DOHH2 (cell line): Measurements from ENCODE around the gene NT5C1A.

Source experiments
- H3F3A ChIP-seq: fragments of 200-600 bp; sonication (generic), shearing (Covaris generic); 2 replicates; pipeline ENCODE4 v1.6.0; 2016; ENCODE audit warnings: antibody characterized with exemption, mild to moderate bottlenecking; ENCODE audit not compliant: control insufficient read depth, insufficient read depth
- H3K27ac ChIP-seq: fragments of 200-600 bp; sonication (generic); 2 replicates; pipeline ENCODE4 v1.5.1; 2014; ENCODE audit warnings: low read depth, mild to moderate bottlenecking, low read length, moderate library complexity
- H3K27me3 ChIP-seq: fragments of 200-600 bp; sonication (generic); 2 replicates; pipeline ENCODE4 v1.6.1; 2014; ENCODE audit warnings: mild to moderate bottlenecking, low read length, mixed read lengths; ENCODE audit not compliant: control insufficient read depth
- H3K36me3 ChIP-seq: fragments of 200-600 bp; sonication (generic); 2 replicates; pipeline ENCODE4 v1.6.1; 2014; ENCODE audit warnings: mild to moderate bottlenecking, low read length, moderate library complexity, mixed read lengths; ENCODE audit not compliant: control insufficient read depth
- H3K4me1 ChIP-seq: fragments of 200-600 bp; sonication (generic); 2 replicates; pipeline ENCODE4 v1.6.1; 2014; ENCODE audit warnings: mild to moderate bottlenecking, low read length, mixed read lengths; ENCODE audit not compliant: control insufficient read depth
- H3K4me2 ChIP-seq: fragments of 200-600 bp; sonication (generic); 2 replicates; pipeline ENCODE4 v1.6.0; 2014; ENCODE audit warnings: mild to moderate bottlenecking, low read length, moderate library complexity
- H3K4me3 ChIP-seq: fragments of 200-600 bp; sonication (generic); 2 replicates; pipeline ENCODE4 v1.5.1; 2014; ENCODE audit warnings: mild to moderate bottlenecking, low read length, mixed read lengths
- H3K79me2 ChIP-seq: fragments of 200-600 bp; sonication (generic); 2 replicates; pipeline ENCODE4 v1.6.1; 2014; ENCODE audit warnings: mild to moderate bottlenecking, low read length, mixed read lengths; ENCODE audit not compliant: control insufficient read depth
- H3K9me2 ChIP-seq: fragments of 200-600 bp; sonication (generic); replicated peaks from 2 replicates; pipeline ENCODE4 v1.6.1; 2014; ENCODE audit warnings: mild to moderate bottlenecking, low read length, mixed read lengths; ENCODE audit not compliant: control insufficient read depth
- H3K9me3 ChIP-seq: fragments of 200-600 bp; sonication (generic); 2 replicates; pipeline ENCODE4 v1.6.1; 2014; ENCODE audit warnings: antibody characterized with exemption, low read length, mixed read lengths; ENCODE audit not compliant: control insufficient read depth, insufficient read depth
- H4K20me1 ChIP-seq: fragments of 200-600 bp; sonication (generic); 2 replicates; pipeline ENCODE4 v1.6.0; 2014; ENCODE audit warnings: low read depth, mild to moderate bottlenecking, antibody characterized with exemption, low read length, moderate library complexity; ENCODE audit not compliant: control insufficient read depth, insufficient read depth
- CTCF ChIP-seq: fragments of 200-600 bp; sonication (generic); IDR thresholded peaks from one replicate; pipeline ENCODE4 v1.5.1; 2014; ENCODE audit warnings: antibody characterized with exemption, mild to moderate bottlenecking, low read depth, low read length; ENCODE audit not compliant: poor library complexity, severe bottlenecking
- EZH2phosphoT487 ChIP-seq: fragments of 200-600 bp; sonication (generic); IDR thresholded peaks from 2 replicates; pipeline ENCODE4 v1.6.1; 2017; ENCODE audit warnings: borderline replicate concordance, mild to moderate bottlenecking, antibody characterized with exemption, low read length, moderate library complexity, mixed read lengths

Gene NT5C1A

GRCh38 chr1:39671793-39672550, at the start of gene NT5C1A:
NT5C1A (minus strand) TSS chr1:39672107; CDS start chr1:39672038, 69 bp downstream.
- Histone ChIP-seq H4K20me1 (no peaks in the 10 kb centered on the region), H3K9me3 (no peaks in the 10 kb centered on the region), H3K4me2 (no peak within 1 kb of the TSS), H3K4me1 (no peaks in the 10 kb centered on the region), H3K27me3 (peaks cover 32% of the 10 kb centered on the region), H3K79me2 (no peaks in the 10 kb centered on the region), H3K4me3 (no peak within 1 kb of the TSS), H3K27ac (no peak within 1 kb of the TSS), H3K36me3 (no peaks in the 10 kb centered on the region), H3F3A (no peaks in the 10 kb centered on the region), H3K9me2 (no peaks in the 10 kb centered on the region)
- TF ChIP-seq EZH2phosphoT487 (no peak), CTCF (no peak)

- H3K27ac ChIP-seq, result no peak overlapping the region
- TF ChIP-seq EZH2phosphoT487 (no peak), CTCF (no peak)
- H3K27me3 ChIP-seq, result peaks cover 50% of the 10 kb centered on the region
- no peak overlapping the region for H3K4me3 ChIP-seq
- no peaks in the 10 kb centered on the region for H3K9me2 ChIP-seq
- no peaks in the 10 kb centered on the region for H3K36me3 ChIP-seq
- H4K20me1 ChIP-seq, result no peaks in the 10 kb centered on the region
- no peaks in the 10 kb centered on the region for H3K79me2 ChIP-seq
- no peaks in the 10 kb centered on the region for H3F3A ChIP-seq
- H3K9me3 ChIP-seq, result no peaks in the 10 kb centered on the region
- H3K4me2 ChIP-seq, result no peak overlapping the region
- peaks cover 4% of the 10 kb centered on the region for H3K4me1 ChIP-seq
Measured at GRCh38 chr1:39721664-39722063, 49.8 kb upstream of the NT5C1A start.

GRCh38 chr1:39720094-39720999, 48.4 kb upstream of the NT5C1A start:
- Histone ChIP-seq H3K4me1 (peaks cover 4% of the 10 kb centered on the region), H3K27me3 (peaks cover 47% of the 10 kb centered on the region), H3K9me2 (no peaks in the 10 kb centered on the region), H3K36me3 (no peaks in the 10 kb centered on the region), H4K20me1 (no peaks in the 10 kb centered on the region), H3K27ac (no peak overlapping the region), H3K79me2 (no peaks in the 10 kb centered on the region), H3K4me2 (peak overlapping the region; percentile 53), H3K9me3 (no peaks in the 10 kb centered on the region), H3F3A (no peaks in the 10 kb centered on the region), H3K4me3 (no peak overlapping the region)
- TF ChIP-seq CTCF (peak; percentile 72), EZH2phosphoT487 (no peak)
